Measurements from ENCODE around the gene SORL1. TPM values are rescaled to one million over a fixed set of nuclear protein-coding genes. Genes with fewer than 3 reads are reported as not detected.

SORL1 gene
- total and polyA plus RNA-seq, 2 of the 13 experiments (the other 11 are each of a cell fraction or from before 2014, with no cell fraction given): 21.3 to 148 TPM

DNA sequence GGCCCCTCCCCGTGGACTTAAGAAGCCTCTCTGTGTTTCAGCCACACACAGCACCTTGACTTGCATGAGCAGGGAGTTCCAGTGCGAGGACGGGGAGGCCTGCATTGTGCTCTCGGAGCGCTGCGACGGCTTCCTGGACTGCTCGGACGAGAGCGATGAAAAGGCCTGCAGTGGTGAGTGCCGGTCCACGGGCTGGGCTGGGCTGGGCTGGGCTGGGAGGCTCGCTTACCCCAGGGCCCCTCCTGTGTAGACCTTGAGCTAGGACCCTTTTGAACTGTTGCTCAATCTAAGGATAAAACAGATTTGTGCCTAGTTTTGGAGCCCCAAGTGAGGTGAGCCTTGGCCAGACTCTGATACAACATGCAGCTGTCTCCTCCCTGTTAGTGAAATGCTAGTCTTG is 152.0 kb downstream of the SORL1 start (continued):
- TF ChIP-seq HOXA3 (CRISPR knock-in tag; IDR thresholded peaks at IDR 0.05): no peak

- Histone ChIP-seq H3K4me2 (ENCODE audit: low read depth, low read length) (no peak overlapping the region), H3K36me3 (replicated peaks in 1 of 2; ENCODE audit: control insufficient read depth in 1 of 2, insufficient read depth in 2 of 2, low read length in 2 of 2) (peaks cover 64 to 90% of the 10 kb centered on the region in 2 experiments), H2AFZ (ENCODE audit: low read length) (no peak overlapping the region), H3K27me3 (ENCODE audit: control insufficient read depth in 1 of 2, insufficient read depth in 2 of 2, low read length in 2 of 2) (no peaks in the 10 kb centered on the region), H3K27ac (ENCODE audit: extremely low read length, insufficient read depth, low read length) (no peak overlapping the region), H3K79me2 (ENCODE audit: insufficient read depth, low read length) (no peaks in the 10 kb centered on the region), H3K9me3 (ENCODE audit: low read length) (no peaks in the 10 kb centered on the region), H4K20me1 (ENCODE audit: insufficient read depth, low read length) (peaks cover 3% of the 10 kb centered on the region; the same call in 1 of the 2 replicates), H3K4me3 (replicated peaks in 1 of 3; ENCODE audit: insufficient read depth in 1 of 3, low read depth in 2 of 3, low read length in 3 of 3) (no peak overlapping the region), H3K4me1 (ENCODE audit: insufficient read depth, low read length) (peaks cover 28% of the 10 kb centered on the region), H3K9ac (ENCODE audit: insufficient read depth, low read depth, low read length) (no peak overlapping the region)
- ChIA-PET POLR2A (no interaction called here), CTCF (ENCODE audit: low intra/inter-chr PET ratio, low total read pairs) (no interaction called here)
- no peak for DNase-seq (ENCODE audit: low spot score)
- intact Hi-C loops (cut with micrococcal nuclease; ENCODE audit: unreplicated experiment) (no loop called here), in situ Hi-C loops (cut with HindIII; ENCODE audit: extremely low pct_ligation_motif_present, low pct_unique_long_range_greater_than_20kb) (no loop called here)
- no peak for FAIRE-seq
- WGBS (ENCODE audit: low lambda C conversion rate): 100% methylated on average over 4 of the region's 4 CpGs
- no peak for ATAC-seq
- BruUV-seq (replicated peaks): no TSS peak
- TF ChIP-seq DMAP1 (CRISPR knock-in tag; IDR thresholded peaks at IDR 0.05): no peak
- TF ChIP-seq, protein P1, sequence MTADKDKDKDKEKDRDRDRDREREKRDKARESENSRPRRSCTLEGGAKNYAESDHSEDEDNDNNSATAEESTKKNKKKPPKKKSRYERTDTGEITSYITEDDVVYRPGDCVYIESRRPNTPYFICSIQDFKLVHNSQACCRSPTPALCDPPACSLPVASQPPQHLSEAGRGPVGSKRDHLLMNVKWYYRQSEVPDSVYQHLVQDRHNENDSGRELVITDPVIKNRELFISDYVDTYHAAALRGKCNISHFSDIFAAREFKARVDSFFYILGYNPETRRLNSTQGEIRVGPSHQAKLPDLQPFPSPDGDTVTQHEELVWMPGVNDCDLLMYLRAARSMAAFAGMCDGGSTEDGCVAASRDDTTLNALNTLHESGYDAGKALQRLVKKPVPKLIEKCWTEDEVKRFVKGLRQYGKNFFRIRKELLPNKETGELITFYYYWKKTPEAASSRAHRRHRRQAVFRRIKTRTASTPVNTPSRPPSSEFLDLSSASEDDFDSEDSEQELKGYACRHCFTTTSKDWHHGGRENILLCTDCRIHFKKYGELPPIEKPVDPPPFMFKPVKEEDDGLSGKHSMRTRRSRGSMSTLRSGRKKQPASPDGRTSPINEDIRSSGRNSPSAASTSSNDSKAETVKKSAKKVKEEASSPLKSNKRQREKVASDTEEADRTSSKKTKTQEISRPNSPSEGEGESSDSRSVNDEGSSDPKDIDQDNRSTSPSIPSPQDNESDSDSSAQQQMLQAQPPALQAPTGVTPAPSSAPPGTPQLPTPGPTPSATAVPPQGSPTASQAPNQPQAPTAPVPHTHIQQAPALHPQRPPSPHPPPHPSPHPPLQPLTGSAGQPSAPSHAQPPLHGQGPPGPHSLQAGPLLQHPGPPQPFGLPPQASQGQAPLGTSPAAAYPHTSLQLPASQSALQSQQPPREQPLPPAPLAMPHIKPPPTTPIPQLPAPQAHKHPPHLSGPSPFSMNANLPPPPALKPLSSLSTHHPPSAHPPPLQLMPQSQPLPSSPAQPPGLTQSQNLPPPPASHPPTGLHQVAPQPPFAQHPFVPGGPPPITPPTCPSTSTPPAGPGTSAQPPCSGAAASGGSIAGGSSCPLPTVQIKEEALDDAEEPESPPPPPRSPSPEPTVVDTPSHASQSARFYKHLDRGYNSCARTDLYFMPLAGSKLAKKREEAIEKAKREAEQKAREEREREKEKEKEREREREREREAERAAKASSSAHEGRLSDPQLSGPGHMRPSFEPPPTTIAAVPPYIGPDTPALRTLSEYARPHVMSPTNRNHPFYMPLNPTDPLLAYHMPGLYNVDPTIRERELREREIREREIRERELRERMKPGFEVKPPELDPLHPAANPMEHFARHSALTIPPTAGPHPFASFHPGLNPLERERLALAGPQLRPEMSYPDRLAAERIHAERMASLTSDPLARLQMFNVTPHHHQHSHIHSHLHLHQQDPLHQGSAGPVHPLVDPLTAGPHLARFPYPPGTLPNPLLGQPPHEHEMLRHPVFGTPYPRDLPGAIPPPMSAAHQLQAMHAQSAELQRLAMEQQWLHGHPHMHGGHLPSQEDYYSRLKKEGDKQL (CRISPR knock-in tag; IDR thresholded peaks at IDR 0.05; ENCODE audit: low read depth): no peak
- TF ChIP-seq LBX2 (CRISPR knock-in tag; IDR thresholded peaks at IDR 0.05; ENCODE audit: borderline replicate concordance): no peak
- TF ChIP-seq PHF21A (CRISPR knock-in tag; IDR thresholded peaks at IDR 0.05): no peak
- TF ChIP-seq ZNF136 (CRISPR knock-in tag; IDR thresholded peaks at IDR 0.05; ENCODE audit: low read depth): no peak
- TF ChIP-seq ZNF18 (CRISPR knock-in tag; IDR thresholded peaks at IDR 0.05; ENCODE audit: insufficient replicate concordance): no peak
- TF ChIP-seq, protein P2, sequence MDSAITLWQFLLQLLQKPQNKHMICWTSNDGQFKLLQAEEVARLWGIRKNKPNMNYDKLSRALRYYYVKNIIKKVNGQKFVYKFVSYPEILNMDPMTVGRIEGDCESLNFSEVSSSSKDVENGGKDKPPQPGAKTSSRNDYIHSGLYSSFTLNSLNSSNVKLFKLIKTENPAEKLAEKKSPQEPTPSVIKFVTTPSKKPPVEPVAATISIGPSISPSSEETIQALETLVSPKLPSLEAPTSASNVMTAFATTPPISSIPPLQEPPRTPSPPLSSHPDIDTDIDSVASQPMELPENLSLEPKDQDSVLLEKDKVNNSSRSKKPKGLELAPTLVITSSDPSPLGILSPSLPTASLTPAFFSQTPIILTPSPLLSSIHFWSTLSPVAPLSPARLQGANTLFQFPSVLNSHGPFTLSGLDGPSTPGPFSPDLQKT (CRISPR knock-in tag; IDR thresholded peaks at IDR 0.05; ENCODE audit: borderline replicate concordance): no peak
- no peak for TF ChIP-seq ZNF558 (CRISPR knock-in tag; IDR thresholded peaks at IDR 0.05; ENCODE audit: borderline replicate concordance)
- no peak for TF ChIP-seq PAF1 (CRISPR knock-in tag; IDR thresholded peaks at IDR 0.05)
- TF ChIP-seq RBM22 (optimal IDR thresholded peaks at IDR 0.05; ENCODE audit: low read length): no peak
- no peak for TF ChIP-seq CENPBD1 (CRISPR knock-in tag; IDR thresholded peaks at IDR 0.05; ENCODE audit: borderline replicate concordance, low read depth)
- TF ChIP-seq MAZ (IDR thresholded peaks at IDR 0.05; ENCODE audit: borderline replicate concordance, low read depth, low read length): no peak
- no peak for TF ChIP-seq MAZ (CRISPR knock-in tag; IDR thresholded peaks at IDR 0.05; ENCODE audit: low read depth)
Measured at GRCh38 chr11:121606354-121606753, 154.2 kb downstream of the SORL1 start.

Measured in HepG2 (cell line).